Body of pancreas (tissue), 4 donors: ENCODE data around the gene TRPM2. TPM values are rescaled to one million over a fixed set of nuclear protein-coding genes. Genes with fewer than 3 reads are reported as not detected.

Experiments used
- ATAC-seq: fragments of 150-250 bp; one replicate; pipeline ENCODE4 v1.9.1; 2016
- DNase-seq, 4 donors: peaks; one replicate each; pipeline ENCODE4 v3.0.0-alpha.2; 2019
- H3K27ac ChIP-seq, 4 donors: fragments of 200-600 bp; sonication (generic); 1 replicate in 3 of 4; 2 replicates in 1 of 4; pipeline versions ENCODE4 v1.5.1 to v1.6.1; 2016 to 2019; ENCODE audit warnings: mild to moderate bottlenecking in 1 of 4, mixed read lengths in 1 of 4, moderate library complexity in 1 of 4
- H3K27me3 ChIP-seq, 2 donors: fragments of 200-600 bp; sonication (generic); one replicate each; pipeline ENCODE4 v1.6.0; 2016; ENCODE audit warnings: mild to moderate bottlenecking in 1 of 2
- H3K36me3 ChIP-seq, 2 donors: fragments of 200-600 bp; sonication (generic); replicated peaks in 1 of 2; 2 replicates each; pipeline ENCODE4 v1.5.1; 2016; ENCODE audit warnings: low read depth in 2 of 2; ENCODE audit not compliant: insufficient read depth in 1 of 2
- H3K4me1 ChIP-seq: fragments of 200-600 bp; sonication (generic); one replicate; pipeline ENCODE4 v1.6.0; 2016
- H3K4me3 ChIP-seq, 2 donors: fragments of 200-600 bp; sonication (generic); 1 replicate in 1 of 2; 2 replicates in 1 of 2; pipeline ENCODE4 v1.5.1; 2016 to 2019
- H3K9me3 ChIP-seq, 3 donors: fragments of 200-600 bp; sonication (generic); 1 replicate in 2 of 3; 2 replicates in 1 of 3; pipeline ENCODE4 v1.5.1; 2016
- POLR2A ChIP-seq, 3 donors: fragments of 450-650 bp; IDR thresholded peaks; one replicate each; pipeline ENCODE4 v1.6.1; 2016; ENCODE audit warnings: antibody characterized with exemption in 3 of 3, mild to moderate bottlenecking in 2 of 3
- WGBS, 2 donors: methylation state at CpG; one replicate each; pipeline ENCODE4 v1.1.5; 2017; 5-methylcytosine and 5-hydroxymethylcytosine counted together
- intact Hi-C: fragments of 100-400 bp; cut with DNase I; formaldehyde crosslinking; loops from one replicate; pipeline ENCODE4 v1.15.1; 2023
- total RNA-seq, 2 donors: library from RNA; depleted of rRNA; stranded (reverse); fragments of >200 nt; gene quantifications; one replicate each; pipeline ENCODE4 v1.1.0, GENCODE V29; 2016
- TF ChIP-seq, protein P1 (sequence below), 7 experiments: fragments of 450-650 bp in 4 of 7; fragments of 200-600 bp in 3 of 7; sonication (generic) in 3 of 7; IDR thresholded peaks; one replicate each; pipeline ENCODE4 v1.5.1; 2016 to 2019; ENCODE audit warnings: antibody characterized with exemption in 7 of 7

Gene TRPM2
- total RNA-seq, 2 donors from 2014 or later, result 2.1 to 2.3 TPM

DNA sequence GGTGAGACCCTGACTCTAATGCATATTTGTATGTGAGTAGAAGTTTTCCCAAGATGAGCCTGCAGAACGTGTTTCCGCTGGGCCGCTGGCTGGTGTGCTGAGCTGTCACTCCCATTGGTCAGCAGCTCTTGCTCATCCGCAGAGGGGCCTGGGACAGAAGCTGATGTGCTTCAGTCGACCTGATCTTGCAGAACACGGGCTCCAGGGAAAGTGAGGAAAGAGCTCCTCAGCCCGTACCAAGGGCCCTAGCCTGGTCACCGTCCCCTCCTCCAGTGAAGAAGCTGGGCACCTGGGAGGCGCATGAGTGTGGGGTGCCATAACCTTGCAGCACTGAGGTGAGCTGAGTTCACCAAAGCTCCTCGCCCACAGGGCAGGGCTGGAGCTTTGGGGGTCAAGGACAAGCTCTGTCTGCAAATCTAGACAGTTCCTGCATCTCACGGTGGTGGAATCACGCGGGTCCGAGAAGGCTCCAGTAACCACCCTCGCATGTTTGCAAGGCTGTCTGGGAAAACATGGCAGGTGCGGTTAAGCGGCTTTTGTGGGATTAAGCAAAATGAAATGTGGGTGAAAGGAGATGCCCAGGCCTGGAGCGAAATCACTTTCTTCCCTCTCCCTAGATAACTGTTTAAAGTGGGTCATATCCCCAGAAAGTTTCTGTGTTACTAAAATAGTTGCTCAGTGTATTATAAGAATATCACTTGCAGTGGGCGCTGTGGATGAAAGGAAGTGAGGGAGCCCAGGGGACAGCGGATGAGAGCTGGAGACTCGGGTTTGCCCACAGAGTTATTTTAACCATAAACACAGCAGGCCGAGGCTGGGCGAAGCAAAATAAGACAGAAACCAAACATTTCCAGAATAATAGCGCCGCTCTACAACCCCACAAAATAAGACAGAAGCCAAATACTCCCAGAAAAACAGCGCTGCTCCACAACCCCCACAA is 68.8 kb downstream of the TRPM2 start:
- 60 to 67% methylated on average over 14 to 25 of the region's 26 CpGs for WGBS, 2 donors
- intact Hi-C loops, result no loop called here
- H3K4me3 ChIP-seq, result no peak overlapping the region
- H3K36me3 ChIP-seq, result no peaks in the 10 kb centered on the region
- DNase-seq, result peak in 1 of 4 donors; percentile 2
- H3K27ac ChIP-seq, result no peak overlapping the region
- TF ChIP-seq, protein P1, sequence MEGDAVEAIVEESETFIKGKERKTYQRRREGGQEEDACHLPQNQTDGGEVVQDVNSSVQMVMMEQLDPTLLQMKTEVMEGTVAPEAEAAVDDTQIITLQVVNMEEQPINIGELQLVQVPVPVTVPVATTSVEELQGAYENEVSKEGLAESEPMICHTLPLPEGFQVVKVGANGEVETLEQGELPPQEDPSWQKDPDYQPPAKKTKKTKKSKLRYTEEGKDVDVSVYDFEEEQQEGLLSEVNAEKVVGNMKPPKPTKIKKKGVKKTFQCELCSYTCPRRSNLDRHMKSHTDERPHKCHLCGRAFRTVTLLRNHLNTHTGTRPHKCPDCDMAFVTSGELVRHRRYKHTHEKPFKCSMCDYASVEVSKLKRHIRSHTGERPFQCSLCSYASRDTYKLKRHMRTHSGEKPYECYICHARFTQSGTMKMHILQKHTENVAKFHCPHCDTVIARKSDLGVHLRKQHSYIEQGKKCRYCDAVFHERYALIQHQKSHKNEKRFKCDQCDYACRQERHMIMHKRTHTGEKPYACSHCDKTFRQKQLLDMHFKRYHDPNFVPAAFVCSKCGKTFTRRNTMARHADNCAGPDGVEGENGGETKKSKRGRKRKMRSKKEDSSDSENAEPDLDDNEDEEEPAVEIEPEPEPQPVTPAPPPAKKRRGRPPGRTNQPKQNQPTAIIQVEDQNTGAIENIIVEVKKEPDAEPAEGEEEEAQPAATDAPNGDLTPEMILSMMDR (IDR thresholded peaks at IDR 0.05), result no peak
- no peak for TF ChIP-seq POLR2A (IDR thresholded peaks at IDR 0.05)
- H3K9me3 ChIP-seq, result no peaks in the 10 kb centered on the region
- ATAC-seq, result no peak
- H3K4me1 ChIP-seq, result no peaks in the 10 kb centered on the region
- no peaks in the 10 kb centered on the region for H3K27me3 ChIP-seq

DNA sequence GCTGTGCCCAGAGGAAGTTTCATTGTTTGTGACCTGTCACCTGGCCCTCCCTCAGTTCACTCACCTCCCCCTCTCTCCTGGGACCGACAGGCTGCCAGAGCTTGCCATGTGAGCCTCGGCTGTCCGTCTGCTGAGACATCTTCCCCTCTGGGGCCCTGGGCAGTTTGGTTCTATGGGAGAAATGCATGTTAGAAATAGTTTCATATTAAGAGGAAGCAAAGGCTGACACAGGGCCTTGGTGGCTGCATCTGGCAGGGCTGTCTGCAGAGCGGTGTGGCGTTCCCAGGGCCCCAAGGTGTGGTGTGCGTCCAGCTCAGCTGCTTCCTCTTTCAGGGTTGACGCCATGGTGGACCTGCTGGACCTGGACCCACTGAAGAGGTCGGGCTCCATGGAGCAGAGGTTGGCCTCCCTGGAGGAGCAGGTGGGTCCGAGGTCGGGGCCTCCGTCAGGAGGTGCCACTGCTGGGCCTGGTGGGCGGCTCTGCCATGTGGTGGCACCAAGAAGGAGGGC is 69.9 kb downstream of the TRPM2 start:
- no peak for TF ChIP-seq POLR2A (IDR thresholded peaks at IDR 0.05)
- TF ChIP-seq, protein P1 (IDR thresholded peaks at IDR 0.05), result no peak
- H3K27ac ChIP-seq, result no peak overlapping the region
- no peaks in the 10 kb centered on the region for H3K36me3 ChIP-seq
- 39 to 64% methylated on average over 3 to 12 of the region's 12 CpGs for WGBS, 2 donors
- H3K27me3 ChIP-seq, result no peaks in the 10 kb centered on the region
- peak in 1 of 4 donors; percentile 8 for DNase-seq
- H3K4me1 ChIP-seq, result no peaks in the 10 kb centered on the region
- H3K9me3 ChIP-seq, result no peaks in the 10 kb centered on the region
- ATAC-seq, result no peak
- H3K4me3 ChIP-seq, result no peak overlapping the region
- intact Hi-C loops, result no loop called here

DNA sequence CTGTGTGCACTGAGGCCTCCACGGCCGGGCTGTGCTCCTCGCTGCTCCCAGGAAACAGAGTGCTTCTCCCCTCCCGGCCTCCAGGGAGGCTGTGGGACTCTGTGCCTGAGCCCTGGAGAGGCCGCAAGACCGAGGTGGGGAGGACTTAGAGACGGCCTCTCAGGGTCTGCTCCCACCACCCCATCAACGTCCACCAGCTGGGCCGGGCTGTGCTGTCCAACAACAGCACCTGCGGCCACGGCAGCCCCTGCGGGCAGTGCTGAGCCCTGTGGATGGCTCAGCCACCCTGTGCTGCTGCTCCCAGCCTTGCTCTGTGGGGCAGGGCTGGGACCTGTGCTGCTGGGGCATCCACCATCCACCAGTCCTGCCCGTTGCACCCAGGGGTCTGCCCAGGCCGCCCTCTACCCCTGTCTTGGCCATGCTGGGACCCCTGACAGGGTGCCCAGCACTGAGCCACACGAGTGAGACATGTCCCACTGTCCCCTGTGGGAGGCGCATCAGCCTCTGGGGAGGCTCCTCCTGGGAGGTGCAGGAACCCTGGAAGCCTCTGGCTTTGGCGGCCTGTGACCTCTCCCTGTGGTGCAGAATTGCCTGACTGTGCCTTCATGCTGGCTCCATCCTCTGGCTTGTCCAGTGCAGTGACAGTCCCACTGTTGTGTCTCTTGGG is 70.7 kb downstream of the TRPM2 start:
- Histone ChIP-seq H3K36me3 (no peaks in the 10 kb centered on the region), H3K27me3 (no peaks in the 10 kb centered on the region), H3K27ac (no peak overlapping the region), H3K4me1 (no peaks in the 10 kb centered on the region), H3K4me3 (no peak overlapping the region), H3K9me3 (no peaks in the 10 kb centered on the region)
- intact Hi-C loops, result no loop called here
- WGBS, 2 donors, result 41 to 60% methylated on average over 1 to 13 of the region's 17 CpGs
- DNase-seq, result no peak
- no peak for ATAC-seq
- TF ChIP-seq POLR2A (IDR thresholded peaks at IDR 0.05), result no peak
- TF ChIP-seq, protein P1 (IDR thresholded peaks at IDR 0.05), result no peak

DNA sequence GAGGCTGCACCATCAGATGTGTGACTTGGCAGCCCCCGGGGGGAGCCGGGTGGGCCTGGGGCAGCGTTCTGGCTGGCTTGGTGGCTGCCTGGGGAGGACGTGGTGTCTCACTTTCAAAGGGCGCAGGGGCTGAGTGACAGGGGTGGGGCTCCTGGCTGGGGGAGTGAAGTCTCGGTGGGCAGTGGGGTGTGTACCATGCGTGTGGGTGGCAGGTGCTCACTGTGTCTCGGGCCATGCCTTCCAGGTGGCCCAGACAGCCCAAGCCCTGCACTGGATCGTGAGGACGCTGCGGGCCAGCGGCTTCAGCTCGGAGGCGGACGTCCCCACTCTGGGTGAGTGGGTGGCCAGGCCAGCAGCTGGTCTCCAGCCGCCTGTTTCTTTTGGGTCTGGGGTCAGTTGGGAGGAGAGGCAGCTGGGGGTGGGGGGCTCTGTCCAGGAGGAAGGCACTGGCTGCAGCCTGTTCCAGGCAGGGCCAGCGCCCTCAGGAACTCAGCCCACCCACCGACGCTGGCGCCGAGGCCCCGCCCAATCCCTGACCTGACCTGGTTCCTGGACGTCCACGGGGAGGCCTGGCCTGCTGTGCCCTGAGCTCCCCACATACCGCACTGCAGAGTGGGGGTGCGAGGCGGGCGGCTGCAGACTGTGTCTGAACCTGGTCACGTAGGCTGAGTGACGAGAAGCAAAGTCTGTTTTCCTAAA is 71.3 kb downstream of the TRPM2 start:
- WGBS, 2 donors, result 61 to 77% methylated on average over 8 to 27 of the region's 30 CpGs

More for the DNA sequence above, 71.3 kb downstream of the TRPM2 start:
- H3K27ac ChIP-seq, result no peak overlapping the region
- H3K9me3 ChIP-seq, result no peaks in the 10 kb centered on the region
- no peaks in the 10 kb centered on the region for H3K4me1 ChIP-seq
- H3K4me3 ChIP-seq, result no peak overlapping the region
- TF ChIP-seq POLR2A (IDR thresholded peaks at IDR 0.05), result no peak
- TF ChIP-seq, protein P1 (IDR thresholded peaks at IDR 0.05), result no peak
- DNase-seq (no peak), ATAC-seq (no peak)
- intact Hi-C loops, result no loop called here
- H3K27me3 ChIP-seq, result no peaks in the 10 kb centered on the region
- no peaks in the 10 kb centered on the region for H3K36me3 ChIP-seq
